ENCODE results near the gene SFMBT2.

Gene SFMBT2

GRCh38 chr10:7298495-7298894 lies 112.3 kb downstream of the SFMBT2 start:
- DNase-seq (ENCODE audit: low read depth), result no peak

- DNase-seq (ENCODE audit: low read depth), result no peak
These were observed 113.7 kb downstream of the SFMBT2 start for GRCh38 chr10:7297094-7297493.

GRCh38 chr10:7296648-7297047 lies 114.2 kb downstream of the SFMBT2 start:
- no peak for DNase-seq (ENCODE audit: low read depth)

GRCh38 chr10:7296076-7296475 lies 114.8 kb downstream of the SFMBT2 start:
- DNase-seq (ENCODE audit: low read depth), result no peak

- DNase-seq (ENCODE audit: low read depth), result no peak
These were observed 117.4 kb downstream of the SFMBT2 start for GRCh38 chr10:7293378-7293920.

- no peak for DNase-seq (ENCODE audit: low read depth)
These were observed 119.2 kb downstream of the SFMBT2 start for GRCh38 chr10:7291487-7292270.

GRCh38 chr10:7288060-7288690 lies 122.7 kb downstream of the SFMBT2 start:
- DNase-seq (ENCODE audit: low read depth), result no peak

GRCh38 chr10:7287377-7287776 lies 123.5 kb downstream of the SFMBT2 start:
- no peak for DNase-seq (ENCODE audit: low read depth)

GRCh38 chr10:7285522-7286322 lies 125.1 kb downstream of the SFMBT2 start:
- no peak for DNase-seq (ENCODE audit: low read depth)

- DNase-seq (ENCODE audit: low read depth), result no peak
These were observed 127.6 kb downstream of the SFMBT2 start for GRCh38 chr10:7283246-7283645.

- DNase-seq (ENCODE audit: low read depth), result no peak
These were observed 128.4 kb downstream of the SFMBT2 start for GRCh38 chr10:7282457-7282856.

GRCh38 chr10:7281429-7281828 lies 129.4 kb downstream of the SFMBT2 start:
- no peak for DNase-seq (ENCODE audit: low read depth)

- DNase-seq (ENCODE audit: low read depth), result no peak
These were observed 131.5 kb downstream of the SFMBT2 start for GRCh38 chr10:7279303-7279702.

- no peak for DNase-seq (ENCODE audit: low read depth)
These were observed 133.0 kb downstream of the SFMBT2 start for GRCh38 chr10:7277867-7278266.

- DNase-seq (ENCODE audit: low read depth), result no peak
These were observed 133.4 kb downstream of the SFMBT2 start for GRCh38 chr10:7277432-7277831.

- no peak for DNase-seq (ENCODE audit: low read depth)
These were observed 134.9 kb downstream of the SFMBT2 start for GRCh38 chr10:7275761-7276440.

GRCh38 chr10:7274293-7274692 lies 136.5 kb downstream of the SFMBT2 start:
- DNase-seq (ENCODE audit: low read depth), result peak; percentile 30

- DNase-seq (ENCODE audit: low read depth), result no peak
These were observed 138.8 kb downstream of the SFMBT2 start for GRCh38 chr10:7272008-7272407.

GRCh38 chr10:7269988-7270387 lies 140.8 kb downstream of the SFMBT2 start:
- no peak for DNase-seq (ENCODE audit: low read depth)

- no peak for DNase-seq (ENCODE audit: low read depth)
These were observed 143.7 kb downstream of the SFMBT2 start for GRCh38 chr10:7267142-7267541.

- no peak for DNase-seq (ENCODE audit: low read depth)
These were observed 145.3 kb downstream of the SFMBT2 start for GRCh38 chr10:7265396-7266123.
